Stimulated activated CD4-positive, alpha-beta T cell treated with anti-CD3 and anti-CD28 coated beads, Interleukin-4, amount 100 ng/mL, for 48 hours (primary cell): ENCODE results near the gene ASTN2.

Source experiments
- DNase-seq, 2 donors: peaks; one replicate each; pipeline ENCODE4 v3.0.0-alpha.2; 2020; ENCODE audit warnings: low read depth in 2 of 2

ASTN2 gene

GRCh38 chr9:116422119-116422979 lies 992.5 kb downstream of the ASTN2 start:
- DNase-seq, result no peak

GRCh38 chr9:116420993-116421538 lies 993.8 kb downstream of the ASTN2 start:
- no peak for DNase-seq

- no peak for DNase-seq
Observed at GRCh38 chr9:116419181-116419580, 995.7 kb downstream of the ASTN2 start.

- DNase-seq, result no peak
Observed at GRCh38 chr9:116417464-116417863, 997.4 kb downstream of the ASTN2 start.

- no peak for DNase-seq
Observed at GRCh38 chr9:116416421-116416820, 998.4 kb downstream of the ASTN2 start.

- DNase-seq, result no peak
Observed at GRCh38 chr9:116414374-116414773, 1000.5 kb downstream of the ASTN2 start.

- no peak for DNase-seq
Observed at GRCh38 chr9:116411506-116411905, 1003.4 kb downstream of the ASTN2 start.

- DNase-seq, result no peak
Observed at GRCh38 chr9:116409638-116410037, 1005.2 kb downstream of the ASTN2 start.

GRCh38 chr9:116409129-116409528 lies 1005.7 kb downstream of the ASTN2 start:
- DNase-seq, result no peak

GRCh38 chr9:116406469-116406868 lies 1008.4 kb downstream of the ASTN2 start:
- DNase-seq, result no peak

GRCh38 chr9:116405321-116405720 lies 1009.5 kb downstream of the ASTN2 start:
- DNase-seq, result no peak

- no peak for DNase-seq
Observed at GRCh38 chr9:116404228-116404627, 1010.6 kb downstream of the ASTN2 start.

GRCh38 chr9:116403171-116403570 lies 1011.7 kb downstream of the ASTN2 start:
- no peak for DNase-seq

GRCh38 chr9:116395699-116396037 lies 1019.2 kb downstream of the ASTN2 start:
- no peak for DNase-seq

- no peak for DNase-seq
Observed at GRCh38 chr9:116394894-116395698, 1019.8 kb downstream of the ASTN2 start.

GRCh38 chr9:116394070-116394469 lies 1020.8 kb downstream of the ASTN2 start:
- DNase-seq, result no peak

GRCh38 chr9:116393198-116393597 lies 1021.7 kb downstream of the ASTN2 start:
- DNase-seq, result no peak

GRCh38 chr9:116391306-116391900 lies 1023.5 kb downstream of the ASTN2 start:
- no peak for DNase-seq

- no peak for DNase-seq
Observed at GRCh38 chr9:116390303-116391228, 1024.3 kb downstream of the ASTN2 start.

- DNase-seq, result no peak
Observed at GRCh38 chr9:116389541-116390302, 1025.1 kb downstream of the ASTN2 start.
